Activated T-cell treated with anti-CD3 and anti-CD28 coated beads, Interleukin-2, amount 50 U/mL, for 1 hour (primary cell): ENCODE results near the gene PSME3IP1.
"Not testable (repeated sequence)": the region's sequence is repeated elsewhere in the genome, so short reads cannot be mapped to it uniquely, and the experiment has no call there.

ENCODE experiments used
- DNase-seq: peaks from one replicate; pipeline ENCODE4 v3.0.0-alpha.2; 2020

The PSME3IP1 gene

DNA sequence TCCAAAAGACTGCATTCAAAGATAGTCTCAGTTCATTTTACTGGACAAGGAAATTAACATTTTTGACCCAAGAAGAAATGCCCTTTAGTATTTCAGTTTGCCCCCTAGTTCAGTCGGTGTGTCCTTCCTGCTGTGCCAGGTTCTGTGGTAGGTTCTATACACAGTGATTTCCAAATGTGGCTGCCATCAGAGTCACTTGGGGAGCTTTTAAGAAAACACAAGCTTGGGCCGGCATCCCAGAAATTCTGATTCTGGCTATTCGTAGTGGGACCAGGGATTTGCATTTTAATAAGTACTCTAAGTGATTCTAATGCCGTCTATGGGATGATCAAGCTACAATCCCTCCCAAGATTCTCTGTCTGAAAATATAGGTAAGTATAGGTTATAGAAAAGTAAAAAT is 10.4 kb upstream of the PSME3IP1 start:
- DNase-seq = no peak

DNA sequence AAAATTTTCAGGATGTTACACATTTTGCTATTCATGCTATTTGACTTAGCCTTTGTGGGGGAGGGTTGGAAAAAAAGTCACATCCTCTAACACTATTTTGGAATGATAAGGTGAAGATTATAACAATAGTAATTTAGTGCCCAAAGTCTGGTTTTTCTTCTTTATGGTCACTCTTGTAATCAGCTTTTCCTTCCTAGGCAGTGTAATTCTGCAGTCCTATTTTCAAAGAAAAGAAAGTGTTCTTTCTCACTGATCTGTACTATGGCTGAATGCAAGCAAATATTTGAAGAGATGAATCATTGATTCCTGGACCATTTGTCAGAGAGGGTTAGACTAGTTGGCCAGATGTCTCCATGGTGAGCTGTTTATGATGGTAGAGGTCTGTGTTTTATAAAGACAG is 8.7 kb upstream of the PSME3IP1 start:
- no peak for DNase-seq

DNA sequence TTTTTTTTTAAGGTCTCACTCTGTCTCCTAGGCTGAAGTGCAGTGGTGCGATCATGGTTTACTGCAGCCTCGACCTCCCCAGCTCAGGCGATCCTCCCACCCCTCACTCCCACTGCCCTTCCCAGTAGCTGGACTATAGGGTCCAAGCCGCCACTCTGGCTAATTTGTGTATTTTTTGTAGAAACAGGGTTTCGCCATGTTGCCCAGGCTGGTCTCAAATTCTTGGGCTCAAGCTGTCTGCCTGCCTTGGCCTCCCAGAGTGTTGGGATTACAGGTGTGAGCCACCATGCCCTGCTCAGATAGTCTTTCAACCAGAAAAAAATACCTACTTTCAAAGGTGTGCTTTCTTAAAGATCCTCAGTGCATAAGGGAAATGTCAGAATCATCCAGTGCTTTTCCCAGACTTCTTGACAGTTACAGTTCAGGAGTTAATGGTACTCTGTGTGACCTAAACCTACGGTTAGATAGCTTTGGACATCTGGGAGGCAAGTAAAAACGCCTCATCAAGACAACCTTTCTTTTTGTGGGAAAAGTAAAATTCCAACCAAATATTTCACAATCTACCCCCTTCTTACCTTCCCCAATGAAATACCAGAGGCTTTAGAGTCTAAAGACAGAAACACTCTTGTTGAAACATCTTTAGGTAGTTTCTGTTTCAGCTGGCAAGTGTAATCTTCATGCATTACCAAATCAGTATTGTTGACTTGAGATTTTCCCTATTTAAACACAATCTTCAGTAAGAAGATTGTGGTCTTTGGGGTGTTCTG is 7.1 kb upstream of the PSME3IP1 start:
- no peak for DNase-seq

DNA sequence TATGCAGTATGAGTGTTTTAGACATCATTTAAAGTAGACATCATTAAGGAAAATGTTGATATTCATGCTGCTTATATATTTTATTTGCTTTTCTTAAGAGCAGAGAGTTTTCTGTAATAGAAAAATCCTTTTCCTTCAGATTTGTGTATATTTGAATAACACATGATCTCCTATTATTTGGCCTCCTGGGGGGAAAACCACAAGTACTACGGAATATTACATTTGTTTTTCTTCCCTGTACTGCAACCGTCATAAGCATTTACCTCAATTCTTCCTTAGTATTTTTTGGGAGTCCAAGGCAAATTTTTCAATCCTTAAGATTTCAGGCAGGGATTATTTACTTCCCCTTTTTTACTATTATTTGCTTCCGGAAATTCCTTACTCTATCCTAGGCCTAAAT is 6.3 kb upstream of the PSME3IP1 start:
- no peak for DNase-seq

DNA sequence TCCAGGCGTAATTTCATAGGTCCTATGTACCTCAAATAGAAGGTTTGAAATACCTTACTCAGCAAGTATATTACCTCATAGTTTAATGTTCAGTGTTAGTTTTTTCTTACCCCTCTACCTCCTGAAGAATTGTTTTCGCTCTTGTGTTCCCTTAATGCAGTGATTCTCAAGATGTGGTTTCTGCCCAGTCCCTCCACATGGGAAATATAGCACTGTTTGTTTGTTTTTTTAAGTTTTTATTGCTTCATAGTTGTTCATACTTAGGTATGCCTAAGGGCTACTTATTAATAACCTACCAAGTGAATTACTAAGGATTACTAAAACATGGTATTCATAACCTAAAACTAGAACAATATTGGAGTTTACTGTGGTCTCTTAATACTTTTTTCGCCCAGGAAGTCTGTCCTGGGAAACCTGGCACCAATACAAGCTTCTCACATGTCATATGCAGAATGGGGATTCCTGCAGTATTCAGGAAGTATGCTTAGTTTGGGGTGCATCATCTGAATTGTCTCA is 5.3 kb upstream of the PSME3IP1 start:
- no peak for DNase-seq

DNA sequence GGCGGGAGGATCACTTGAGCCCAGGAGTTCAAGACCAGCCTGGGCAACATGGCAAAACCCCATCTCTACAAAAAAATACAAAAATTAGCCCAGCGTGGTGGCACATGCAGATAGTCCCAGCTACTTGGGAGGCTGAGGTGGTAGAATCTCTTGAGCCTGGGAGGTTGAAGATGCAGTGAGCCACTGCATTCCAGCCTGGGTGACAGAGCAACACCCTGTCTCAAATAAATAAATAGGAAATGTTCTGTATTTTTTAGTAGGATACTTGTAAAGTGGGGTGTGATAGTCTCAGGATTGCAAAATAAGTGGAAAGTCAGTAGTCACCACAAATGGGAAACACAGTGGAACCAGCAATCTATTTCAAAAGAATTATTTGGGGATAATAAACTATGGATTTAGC is 4.3 kb upstream of the PSME3IP1 start:
- no peak for DNase-seq

DNA sequence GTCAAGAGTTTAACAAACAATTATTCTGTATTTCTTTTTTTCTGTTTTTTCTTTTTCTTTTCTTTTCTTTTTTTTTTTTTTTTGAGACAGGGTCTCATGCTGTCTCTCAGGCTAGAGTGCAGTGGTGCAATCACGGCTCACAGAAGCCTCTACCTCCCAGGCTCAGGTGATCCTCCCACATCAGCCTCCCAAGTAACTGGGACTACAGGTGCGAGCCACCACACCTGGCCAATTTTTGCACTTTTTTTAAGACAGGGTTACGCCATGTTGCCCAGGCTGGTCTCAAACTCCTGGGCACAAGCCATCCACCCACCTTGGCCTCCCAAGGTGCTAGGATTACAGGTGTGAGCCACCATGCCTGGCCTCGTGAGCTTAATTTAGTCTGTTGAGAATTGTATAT is 3.7 kb upstream of the PSME3IP1 start:
- DNase-seq = not testable (repeated sequence)

DNA sequence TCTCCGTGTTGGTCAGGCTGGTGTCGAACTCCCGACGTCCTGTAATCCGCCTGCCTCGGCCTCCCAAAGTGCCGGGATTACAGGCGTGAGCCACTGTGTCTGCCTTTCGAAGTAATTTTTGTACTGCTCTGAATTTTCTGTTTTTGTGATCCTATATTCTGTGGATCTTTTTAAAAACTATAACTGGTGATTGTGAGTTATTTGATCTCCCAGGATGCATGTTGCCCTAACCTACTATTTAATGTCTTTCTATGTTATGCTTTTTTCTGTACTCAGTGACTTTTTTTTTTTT is 2.8 kb upstream of the PSME3IP1 start:
- DNase-seq = no peak

DNA sequence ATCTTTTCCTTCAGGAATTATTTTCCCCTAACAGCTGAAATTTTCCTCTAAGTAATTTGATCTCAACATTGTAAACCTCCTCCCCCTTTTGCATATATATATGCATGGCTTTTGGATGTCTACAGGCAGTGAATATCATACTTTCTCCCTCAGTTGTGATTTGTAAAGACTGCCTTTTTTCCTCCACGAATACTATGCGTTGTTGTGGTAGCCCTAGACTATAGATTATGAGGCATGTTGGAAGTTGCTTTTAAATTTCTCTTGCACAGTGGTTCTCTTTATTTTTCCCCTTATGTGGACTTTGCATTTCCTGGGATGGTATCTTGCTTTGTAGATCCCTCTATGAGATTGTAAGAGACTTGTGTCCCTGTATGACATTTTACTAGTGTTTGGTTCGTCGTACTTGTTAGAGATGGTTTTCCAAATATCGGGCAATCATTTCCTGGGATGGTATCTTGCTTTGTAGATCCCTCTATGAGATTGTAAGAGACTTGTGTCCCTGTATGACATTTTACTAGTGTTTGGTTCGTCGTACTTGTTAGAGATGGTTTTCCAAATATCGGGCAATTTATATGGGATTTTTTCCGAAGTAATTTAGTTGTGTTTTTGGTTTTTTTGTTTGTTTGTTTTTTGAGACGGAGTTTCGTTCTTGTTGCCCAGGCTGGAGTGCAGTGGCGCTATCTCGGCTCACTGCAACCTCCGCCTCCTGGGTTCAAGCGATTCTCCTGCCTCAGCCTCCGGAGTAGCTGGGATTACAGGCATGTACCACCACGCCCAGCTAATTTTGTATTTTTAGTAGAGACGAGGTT is 2.3 kb upstream of the PSME3IP1 start:
- DNase-seq = not testable (repeated sequence)

DNA sequence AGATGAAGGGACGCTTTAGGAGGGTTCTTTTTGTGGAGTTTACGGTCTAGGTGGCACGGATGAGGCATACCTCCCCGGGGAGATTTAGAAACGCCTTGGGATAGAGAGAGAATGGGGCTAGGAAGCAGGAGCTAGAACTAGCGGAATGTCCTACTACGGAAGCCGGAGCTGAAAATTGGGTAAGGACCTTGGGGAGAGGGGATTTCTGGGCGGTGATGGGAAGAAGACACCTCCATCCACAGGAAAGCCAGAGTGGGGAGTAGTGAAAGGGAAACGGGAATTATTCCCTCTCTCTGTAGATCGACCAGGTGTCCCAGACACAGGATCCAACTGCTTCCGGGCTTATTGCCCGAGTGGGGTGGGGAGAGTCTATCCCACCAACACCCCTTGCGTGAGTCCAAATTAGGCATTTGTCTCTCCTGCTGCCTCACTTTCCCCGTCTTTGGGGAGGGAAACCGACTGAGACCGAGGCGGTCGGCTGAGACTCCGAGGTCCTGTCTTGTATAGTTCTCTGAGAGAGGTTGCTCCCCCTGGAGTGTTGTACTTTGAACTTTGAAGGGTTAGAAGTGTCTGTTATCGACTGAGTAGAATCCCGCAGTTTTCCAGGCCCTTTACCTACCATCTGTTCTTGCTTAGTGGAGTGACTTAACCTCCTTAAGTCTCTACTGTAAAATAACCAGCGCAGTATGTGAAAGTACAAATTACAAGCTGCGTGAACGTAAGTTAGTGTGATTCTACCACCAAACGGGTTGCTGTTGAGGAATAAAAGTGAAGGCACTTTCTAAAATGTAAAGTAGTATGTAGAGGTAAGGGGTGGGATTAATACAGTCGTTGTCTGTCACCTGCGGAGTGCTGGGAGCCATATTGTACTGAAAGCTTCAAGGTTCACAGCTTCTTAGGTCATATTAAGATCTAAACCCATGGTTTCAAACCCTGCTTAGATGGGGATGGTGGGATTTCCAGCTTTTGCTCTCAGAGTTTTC is 1.3 kb upstream of the PSME3IP1 start:
- peak; percentile 38 for DNase-seq

DNA sequence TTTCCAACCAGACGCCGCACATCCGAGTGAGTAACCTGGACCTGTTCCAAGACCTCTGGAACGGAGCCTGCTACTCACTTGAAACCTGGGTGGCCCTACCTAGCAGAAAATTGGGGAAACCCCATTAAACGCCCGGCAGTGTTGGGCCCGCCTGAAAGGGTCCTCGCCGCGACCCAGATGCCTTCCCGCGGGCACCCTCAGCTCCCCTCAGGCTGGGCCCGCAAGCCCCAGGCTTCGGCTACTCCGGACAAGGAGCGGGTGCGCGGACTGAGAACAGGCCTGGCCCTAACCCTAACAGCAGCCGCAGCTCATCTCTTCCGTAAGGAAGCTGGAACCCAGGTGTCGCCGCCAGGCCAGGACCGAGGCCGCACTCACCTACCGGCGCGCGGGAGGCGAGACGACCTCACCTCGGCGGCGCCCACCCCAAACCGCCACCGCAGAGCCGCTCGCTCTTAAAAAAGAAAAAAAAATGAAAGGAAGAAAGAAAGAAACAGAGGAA is 344 bp downstream of the PSME3IP1 start:
- DNase-seq = no peak

DNA sequence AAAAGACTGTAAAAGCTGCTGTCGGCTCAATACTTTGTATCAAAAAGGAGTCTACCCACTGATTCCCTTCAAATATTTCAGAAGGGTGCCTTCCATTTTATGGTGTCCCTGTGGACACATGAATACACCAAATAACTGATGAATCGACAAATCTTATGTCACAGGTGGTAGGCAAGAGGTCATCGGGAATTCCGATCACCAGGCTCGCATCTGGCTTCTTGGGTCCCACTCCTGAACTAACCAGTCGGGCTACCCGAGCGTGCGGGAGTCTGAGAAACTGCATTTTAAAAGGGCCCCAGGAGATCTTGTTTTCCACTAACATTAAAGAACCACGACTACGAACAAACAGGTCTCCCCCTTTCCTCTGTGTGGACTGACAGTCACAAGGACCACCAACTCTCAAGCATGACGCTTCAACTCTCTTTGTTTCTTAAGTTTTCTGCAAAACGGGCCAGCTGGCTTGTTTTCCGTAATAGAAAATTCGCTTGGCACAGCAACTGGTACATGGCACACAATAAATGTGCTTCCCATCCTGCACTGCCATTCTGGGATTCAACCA is 873 bp downstream of the PSME3IP1 start:
- DNase-seq = no peak

DNA sequence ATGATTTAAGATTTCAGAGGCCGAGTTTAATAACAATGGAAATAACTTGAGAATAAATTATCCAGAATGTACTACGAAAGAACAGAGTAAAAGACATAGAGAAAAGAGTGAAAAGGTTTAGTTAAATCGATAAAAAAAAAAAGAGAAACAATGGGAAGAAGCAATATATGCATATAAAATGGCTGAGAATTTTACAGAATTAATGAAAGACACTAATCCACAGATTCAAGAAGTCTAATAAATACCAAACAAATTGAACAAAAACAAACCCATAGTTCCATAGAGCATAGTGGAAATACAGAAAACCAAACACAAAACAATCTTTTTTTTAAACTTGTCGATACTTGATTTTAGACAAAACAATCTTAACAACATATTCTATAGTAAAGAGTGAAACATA is 1.7 kb downstream of the PSME3IP1 start:
- DNase-seq = no peak

DNA sequence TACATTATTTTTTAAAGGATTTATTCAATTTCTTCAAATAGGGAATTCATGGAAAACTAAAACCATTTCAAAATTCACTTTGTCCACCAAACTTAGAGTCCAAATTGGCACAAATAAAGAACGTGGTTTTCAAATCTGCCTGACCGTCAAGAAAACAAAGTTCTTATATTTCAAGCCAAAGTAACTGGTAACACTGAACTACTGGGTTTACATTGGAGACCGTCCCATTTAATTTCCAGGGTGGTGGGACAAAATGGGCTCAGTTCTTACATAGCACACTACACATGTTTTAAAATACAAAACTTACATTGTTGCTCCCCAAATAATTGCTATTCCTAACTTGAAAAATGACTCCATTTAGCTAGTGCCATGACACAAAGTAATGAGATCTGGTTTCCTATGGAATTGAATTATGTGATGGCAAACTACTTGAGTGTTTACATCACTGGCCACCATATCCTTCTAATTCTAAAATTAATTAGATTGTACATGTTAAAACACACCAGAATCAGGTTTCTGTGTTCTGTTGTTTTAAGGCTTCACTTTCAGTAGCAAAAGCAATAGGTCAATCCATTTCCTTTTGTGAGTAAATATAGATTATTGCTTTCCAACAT is 6.5 kb downstream of the PSME3IP1 start:
- no peak for DNase-seq

DNA sequence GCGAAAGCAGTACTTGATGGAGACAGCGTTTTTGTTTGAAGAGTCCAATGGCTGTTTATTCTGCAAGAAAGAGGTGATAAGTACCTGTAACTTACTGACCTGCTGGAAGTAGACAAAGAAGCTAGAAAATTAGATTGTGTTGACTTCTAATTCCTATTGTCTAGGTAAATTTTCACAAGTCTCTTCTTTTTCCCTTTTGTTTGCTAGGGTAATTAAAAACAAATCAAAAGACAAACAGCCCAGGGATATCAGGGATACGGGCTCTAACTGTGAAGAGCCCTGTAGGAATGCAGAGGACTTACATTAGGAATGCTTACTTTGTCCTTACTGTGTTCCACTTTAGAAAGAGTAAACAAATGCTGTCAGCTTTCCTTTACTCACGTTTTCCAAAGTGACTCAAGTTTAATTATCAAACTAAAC is 7.0 kb downstream of the PSME3IP1 start:
- DNase-seq = no peak

DNA sequence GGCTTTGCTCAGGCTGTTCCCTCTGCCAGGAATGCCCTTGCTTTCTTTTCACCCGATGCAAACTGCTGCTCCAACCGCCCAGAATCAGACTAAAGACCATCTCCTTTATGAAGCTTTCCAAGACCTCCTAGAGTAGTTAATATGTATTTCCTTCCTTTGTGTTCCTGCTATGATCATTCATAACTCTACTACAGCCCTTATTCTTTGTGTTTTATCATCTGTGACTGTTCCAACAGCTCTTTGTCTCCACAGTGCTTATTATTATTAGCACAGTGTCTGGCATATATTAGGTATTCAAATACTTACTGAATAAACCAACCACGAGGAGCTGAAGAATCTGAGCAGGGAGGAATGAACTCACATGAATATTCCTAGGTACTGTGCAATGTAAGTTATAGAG is 7.6 kb downstream of the PSME3IP1 start:
- no peak for DNase-seq

DNA sequence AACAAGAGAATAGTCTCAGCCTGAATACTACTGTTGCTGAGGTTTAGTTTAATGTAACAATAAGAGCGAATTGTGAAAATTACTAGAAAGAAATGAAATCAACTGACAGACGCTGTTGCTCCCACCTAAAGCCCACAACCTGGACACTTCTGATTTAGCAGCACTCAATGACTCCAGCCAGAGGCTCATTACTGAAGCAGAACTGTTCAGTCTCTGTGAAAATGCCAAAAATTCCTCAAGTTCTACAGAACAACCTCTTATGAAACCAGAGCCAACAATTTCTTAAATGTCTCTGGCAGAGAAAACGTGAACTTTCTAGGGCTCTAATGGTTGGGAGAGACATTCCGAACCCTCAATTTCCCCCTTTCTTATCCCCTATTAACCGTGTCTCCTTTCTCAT is 9.9 kb downstream of the PSME3IP1 start:
- DNase-seq = no peak

DNA sequence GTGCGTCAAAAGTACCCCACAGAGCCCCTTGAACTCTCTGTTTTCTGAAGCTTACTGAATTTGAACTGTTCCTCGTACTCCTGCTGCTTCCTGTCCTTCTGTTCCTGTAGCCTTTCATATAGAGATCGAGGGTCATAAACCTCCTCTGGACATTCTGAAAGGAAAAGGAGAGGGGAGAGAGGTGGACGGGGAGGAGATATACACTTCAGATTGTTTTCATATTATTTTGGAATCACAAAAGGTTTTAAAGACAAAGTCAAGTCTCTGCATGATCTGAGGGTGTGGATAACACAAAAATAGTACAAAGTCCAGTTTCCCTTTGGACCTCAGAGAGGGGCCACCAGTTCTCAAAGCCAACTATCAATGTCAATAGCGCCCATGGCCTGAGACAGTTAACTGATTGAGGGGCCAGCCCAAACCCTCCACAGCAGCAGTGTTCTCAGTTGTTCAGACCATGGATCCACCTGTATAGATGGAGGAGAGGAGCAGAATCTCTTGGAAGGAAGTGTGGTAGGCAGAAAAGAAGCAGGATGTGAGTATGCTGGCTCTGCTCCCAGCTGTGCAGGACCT is 13.0 kb downstream of the PSME3IP1 start:
- DNase-seq = no peak

DNA sequence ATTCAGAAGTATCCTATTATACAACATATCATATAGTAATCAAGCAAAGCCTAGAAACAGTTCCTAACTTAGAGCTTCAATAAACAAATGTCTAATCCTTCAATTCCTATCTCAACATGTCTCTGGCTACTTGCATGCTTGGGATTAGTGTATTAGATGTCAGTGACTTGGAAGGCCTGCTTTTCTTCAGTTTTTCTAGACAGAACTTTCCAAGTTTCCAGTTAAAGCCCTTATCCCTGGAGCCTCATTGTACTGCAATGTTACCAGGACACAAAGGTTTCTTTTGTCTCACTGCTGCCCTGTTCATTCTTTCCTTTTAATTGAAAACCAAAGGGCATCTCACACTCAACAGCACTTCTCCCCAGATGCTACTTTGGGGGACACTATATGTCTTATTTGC is 16.5 kb downstream of the PSME3IP1 start:
- no peak for DNase-seq

DNA sequence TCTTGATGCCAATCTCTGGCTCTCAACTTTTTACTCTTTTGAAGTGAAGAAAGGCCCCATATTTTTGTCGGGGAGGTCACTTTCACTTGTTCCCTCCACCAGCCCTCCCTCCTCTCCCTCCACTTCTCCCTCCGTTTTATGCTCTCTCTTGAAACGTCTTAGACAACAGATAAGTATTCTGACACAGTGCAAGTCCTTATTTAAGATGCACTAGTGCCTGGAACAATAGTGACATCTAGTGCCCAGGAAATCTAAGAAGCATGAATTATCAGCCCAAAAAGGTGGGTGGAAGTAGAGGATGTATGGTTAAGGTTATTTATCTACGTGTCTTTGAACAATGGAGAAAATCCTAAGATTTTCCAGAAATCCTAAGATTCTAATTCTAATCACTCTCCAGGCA is 17.9 kb downstream of the PSME3IP1 start:
- no peak for DNase-seq

DNA sequence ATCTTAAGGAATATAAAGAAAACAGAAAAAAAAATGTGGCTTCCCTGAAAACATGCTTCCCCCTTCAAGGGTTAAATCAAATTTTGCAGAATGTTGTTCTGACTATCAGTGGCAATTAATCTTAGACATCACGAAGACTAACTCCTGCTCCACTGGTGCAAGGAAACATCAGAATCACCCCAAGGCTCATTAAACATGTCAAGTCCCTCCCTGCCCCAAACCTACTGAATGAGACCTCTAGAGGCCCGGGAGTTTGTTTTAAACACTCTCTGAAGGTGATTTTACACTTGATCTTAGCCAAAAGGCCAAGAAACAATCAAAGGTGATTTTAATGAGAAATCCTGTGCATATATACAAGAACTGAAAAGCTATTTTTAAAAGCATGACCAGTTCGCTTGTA is 18.3 kb downstream of the PSME3IP1 start:
- no peak for DNase-seq

DNA sequence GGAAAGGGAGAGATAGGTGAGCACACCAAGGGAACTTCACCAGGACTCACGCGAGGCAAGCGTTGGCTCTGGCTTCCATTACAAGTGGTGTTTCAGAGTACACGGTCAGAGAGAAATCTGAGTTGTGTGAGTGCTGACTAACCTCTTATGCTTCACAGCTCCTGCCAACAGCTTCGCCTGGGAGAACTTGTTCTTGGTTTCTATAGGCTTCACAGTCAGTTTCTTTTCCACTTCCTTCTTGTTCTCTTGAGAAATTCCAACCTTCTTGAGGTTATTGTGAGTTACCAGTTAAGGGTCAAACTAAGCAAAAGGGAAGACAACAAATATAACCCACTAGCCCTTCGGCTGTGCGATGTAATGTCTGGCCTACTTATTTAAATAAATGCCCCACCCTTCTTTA is 18.9 kb downstream of the PSME3IP1 start:
- no peak for DNase-seq
